NCI-H1930 (cell line): ENCODE results near the gene PDSS2.
"Not testable (repeated sequence)": the region's sequence is repeated elsewhere in the genome, so short reads cannot be mapped to it uniquely, and the experiment has no call there.

Experiments used
- DNase-seq, 2 experiments: peaks; one replicate each; lab custom pipeline; 2025; lab: John Stamatoyannopoulos, UW

The PDSS2 gene

GRCh38 chr6:107217248-107217647 is 242.1 kb downstream of the PDSS2 start:
- DNase-seq, result no peak

- no peak for DNase-seq
Observed at GRCh38 chr6:107216197-107216933, 243.0 kb downstream of the PDSS2 start.

GRCh38 chr6:107215334-107215733 is 244.0 kb downstream of the PDSS2 start:
- peak in 1 of 2 experiments; percentile 3 for DNase-seq

GRCh38 chr6:107214655-107215054 is 244.7 kb downstream of the PDSS2 start:
- no peak for DNase-seq

- no peak for DNase-seq
Observed at GRCh38 chr6:107209406-107210305, 249.7 kb downstream of the PDSS2 start.

GRCh38 chr6:107207251-107207873 is 252.0 kb downstream of the PDSS2 start:
- no peak for DNase-seq

- DNase-seq, result no peak
Observed at GRCh38 chr6:107205058-107205998, 254.0 kb downstream of the PDSS2 start.

- DNase-seq, result no peak
Observed at GRCh38 chr6:107202876-107203468, 256.4 kb downstream of the PDSS2 start.

GRCh38 chr6:107198631-107199416 is 260.5 kb downstream of the PDSS2 start:
- DNase-seq, result no peak

GRCh38 chr6:107196152-107196551 is 263.2 kb downstream of the PDSS2 start:
- DNase-seq, result no peak

GRCh38 chr6:107194723-107195122 is 264.6 kb downstream of the PDSS2 start:
- DNase-seq, result not testable (repeated sequence)

GRCh38 chr6:107192830-107193229 is 266.5 kb downstream of the PDSS2 start:
- DNase-seq, result peak in 1 of 2 experiments; percentile 66

- DNase-seq, result peak in 1 of 2 experiments; percentile 51
Observed at GRCh38 chr6:107187630-107188029, 271.7 kb downstream of the PDSS2 start.

- DNase-seq, result no peak
Observed at GRCh38 chr6:107186047-107186446, 273.3 kb downstream of the PDSS2 start.

- peak in 1 of 2 experiments; percentile 53 for DNase-seq
Observed at GRCh38 chr6:107185391-107185970, 273.9 kb downstream of the PDSS2 start.

- no peak for DNase-seq
Observed at GRCh38 chr6:107184435-107184834, 274.9 kb downstream of the PDSS2 start.

GRCh38 chr6:107180099-107180498 is 279.3 kb downstream of the PDSS2 start:
- no peak for DNase-seq

- DNase-seq, result no peak
Observed at GRCh38 chr6:107179004-107179403, 280.4 kb downstream of the PDSS2 start.

GRCh38 chr6:107173779-107174178 is 285.6 kb downstream of the PDSS2 start:
- DNase-seq, result no peak

- no peak for DNase-seq
Observed at GRCh38 chr6:107171513-107171912, 287.9 kb downstream of the PDSS2 start.
